C4-2B (cell line): Measurements from ENCODE around the gene RFNG.

Experiments
- H3K27ac ChIP-seq: fragments of 450-650 bp; 2 replicates; pipeline ENCODE4 v1.5.1; 2017
- ZFX ChIP-seq: fragments of 450-650 bp; IDR thresholded peaks from 2 replicates; pipeline ENCODE4 v1.6.1; 2017
- TF ChIP-seq, protein P1 (sequence below): fragments of 450-650 bp; conservative IDR thresholded peaks from 2 replicates; pipeline ENCODE4 v1.5.1; 2017; ENCODE audit warnings: mild to moderate bottlenecking

Gene RFNG

GRCh38 chr17:82012640-82013295, 38.8 kb downstream of the RFNG start:
- TF ChIP-seq, protein P1, sequence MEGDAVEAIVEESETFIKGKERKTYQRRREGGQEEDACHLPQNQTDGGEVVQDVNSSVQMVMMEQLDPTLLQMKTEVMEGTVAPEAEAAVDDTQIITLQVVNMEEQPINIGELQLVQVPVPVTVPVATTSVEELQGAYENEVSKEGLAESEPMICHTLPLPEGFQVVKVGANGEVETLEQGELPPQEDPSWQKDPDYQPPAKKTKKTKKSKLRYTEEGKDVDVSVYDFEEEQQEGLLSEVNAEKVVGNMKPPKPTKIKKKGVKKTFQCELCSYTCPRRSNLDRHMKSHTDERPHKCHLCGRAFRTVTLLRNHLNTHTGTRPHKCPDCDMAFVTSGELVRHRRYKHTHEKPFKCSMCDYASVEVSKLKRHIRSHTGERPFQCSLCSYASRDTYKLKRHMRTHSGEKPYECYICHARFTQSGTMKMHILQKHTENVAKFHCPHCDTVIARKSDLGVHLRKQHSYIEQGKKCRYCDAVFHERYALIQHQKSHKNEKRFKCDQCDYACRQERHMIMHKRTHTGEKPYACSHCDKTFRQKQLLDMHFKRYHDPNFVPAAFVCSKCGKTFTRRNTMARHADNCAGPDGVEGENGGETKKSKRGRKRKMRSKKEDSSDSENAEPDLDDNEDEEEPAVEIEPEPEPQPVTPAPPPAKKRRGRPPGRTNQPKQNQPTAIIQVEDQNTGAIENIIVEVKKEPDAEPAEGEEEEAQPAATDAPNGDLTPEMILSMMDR, result no peak

DNA sequence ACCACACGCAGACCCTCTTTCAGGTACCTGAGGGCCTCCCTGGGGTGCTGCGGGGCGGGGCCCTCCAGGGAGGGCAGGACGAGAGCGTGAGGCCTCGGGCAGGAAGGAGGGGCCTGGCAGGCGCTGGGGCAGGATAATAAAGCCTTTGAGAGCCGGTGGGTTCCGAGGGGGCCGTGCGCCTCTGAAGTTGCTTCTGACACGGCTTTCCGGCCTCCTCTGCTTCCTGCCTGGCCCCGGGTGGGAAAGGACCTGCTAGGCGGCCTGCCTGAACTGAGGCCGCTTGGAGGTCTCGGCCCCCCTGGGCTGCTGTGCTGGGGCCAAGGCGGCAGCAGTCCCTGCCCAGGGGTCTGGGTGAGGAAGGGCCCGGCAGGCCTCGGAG, 39.4 kb downstream of the RFNG start:
- no peak overlapping the region for H3K27ac ChIP-seq
- TF ChIP-seq, protein P1, result no peak
- TF ChIP-seq ZFX, result no peak

More at GRCh38 chr17:82012640-82013295, 38.8 kb downstream of the RFNG start:
- H3K27ac ChIP-seq, result no peak overlapping the region

DNA sequence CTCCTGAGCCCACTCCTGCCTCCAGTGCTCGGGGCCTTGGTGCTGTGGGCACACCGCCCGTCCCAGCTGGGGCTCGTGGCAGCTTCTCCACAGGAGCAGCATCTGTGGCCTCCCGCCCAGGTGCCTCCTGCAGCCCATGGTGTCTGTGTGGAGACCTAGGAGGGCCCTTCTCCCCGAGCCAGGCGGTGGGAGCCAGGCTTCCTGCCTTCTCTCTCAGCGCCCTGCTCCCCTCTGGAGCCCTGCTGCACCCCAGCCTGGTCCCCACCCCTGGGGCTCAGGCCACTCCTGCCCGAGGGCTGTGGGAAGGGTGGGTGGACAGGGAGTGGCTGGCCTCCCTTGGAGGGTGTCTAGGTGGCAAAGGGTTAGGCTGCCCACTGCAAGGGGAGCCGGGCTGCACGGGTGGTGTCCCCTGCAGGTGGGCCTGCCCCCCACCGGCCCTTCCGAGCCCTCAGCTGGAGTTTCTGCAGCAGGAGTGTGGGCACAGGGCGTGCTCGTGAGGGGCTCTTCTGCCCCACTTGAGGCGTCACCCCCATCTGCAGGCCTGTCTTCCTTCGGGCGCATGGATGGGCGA, 39.9 kb downstream of the RFNG start:
- no peak overlapping the region for H3K27ac ChIP-seq
- TF ChIP-seq, protein P1, result no peak
- no peak for TF ChIP-seq ZFX

DNA sequence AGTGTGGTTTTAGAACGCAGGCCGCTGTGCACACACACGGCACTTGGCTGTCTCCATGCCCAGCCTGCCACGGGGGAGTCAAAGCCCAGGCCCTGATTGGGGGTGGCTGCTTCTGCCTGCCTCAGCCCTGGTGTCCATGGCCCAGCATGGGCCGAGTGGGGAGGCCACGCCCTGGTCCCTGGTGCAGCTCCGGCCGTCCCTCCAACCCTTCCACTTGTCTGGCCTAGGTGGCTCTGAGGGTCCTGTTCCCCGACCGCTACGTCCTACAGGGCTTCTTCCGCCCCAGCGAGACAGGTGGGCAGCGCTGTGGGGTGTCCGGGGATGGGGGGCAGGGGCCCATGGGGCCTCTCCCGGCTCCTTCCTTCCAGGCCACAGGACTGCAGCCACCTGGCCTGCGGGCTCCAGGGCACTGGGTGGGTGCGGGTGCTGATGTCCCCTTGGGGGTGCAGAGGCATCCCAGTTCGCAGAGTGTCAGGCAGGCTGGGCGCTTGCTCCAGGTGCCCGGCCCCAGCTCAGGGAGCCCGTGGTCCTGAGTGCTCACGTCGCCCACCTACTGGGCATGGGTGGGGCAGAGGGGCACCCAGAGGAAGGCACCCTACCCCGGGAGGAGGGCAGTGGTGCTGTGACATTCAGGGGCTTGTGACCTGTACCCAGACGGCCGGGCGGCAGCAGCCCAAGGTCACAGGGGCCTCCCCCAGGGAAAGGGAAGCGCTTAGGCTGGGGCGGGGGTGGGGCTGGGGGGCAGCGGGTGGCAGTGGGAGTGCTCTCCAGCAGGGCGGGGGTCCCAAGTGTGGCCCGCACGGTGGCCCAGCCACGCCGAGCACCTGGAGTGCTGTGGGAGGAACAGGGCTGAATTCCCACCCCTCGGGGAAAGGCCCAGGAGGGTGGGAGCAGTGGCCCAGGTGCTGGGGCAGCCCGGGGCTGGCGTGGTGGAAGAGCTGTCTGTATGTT, 40.8 kb downstream of the RFNG start:
- no peak overlapping the region for H3K27ac ChIP-seq
- no peak for TF ChIP-seq ZFX
- TF ChIP-seq, protein P1, result no peak

DNA sequence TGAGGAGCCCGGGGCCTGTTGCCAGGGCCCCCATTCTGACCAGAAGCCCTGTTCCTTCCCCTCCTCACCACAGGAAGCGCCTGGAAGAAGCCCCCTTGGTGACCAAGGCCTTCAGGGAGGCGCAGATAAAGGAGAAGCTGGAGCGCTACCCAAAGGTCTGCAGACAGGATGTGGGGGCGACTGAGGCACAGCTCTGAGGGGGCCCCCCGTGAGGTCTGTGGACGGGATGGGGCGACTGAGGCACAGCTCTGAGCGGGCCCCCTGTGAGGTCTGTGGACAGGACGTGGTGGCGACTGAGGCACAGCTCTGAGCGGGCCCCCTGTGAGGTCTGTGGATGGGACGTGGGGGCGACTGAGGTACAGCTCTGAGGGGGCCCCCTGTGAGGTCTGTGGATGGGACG, 42.2 kb downstream of the RFNG start:
- TF ChIP-seq, protein P1, result no peak
- no peak for TF ChIP-seq ZFX

DNA sequence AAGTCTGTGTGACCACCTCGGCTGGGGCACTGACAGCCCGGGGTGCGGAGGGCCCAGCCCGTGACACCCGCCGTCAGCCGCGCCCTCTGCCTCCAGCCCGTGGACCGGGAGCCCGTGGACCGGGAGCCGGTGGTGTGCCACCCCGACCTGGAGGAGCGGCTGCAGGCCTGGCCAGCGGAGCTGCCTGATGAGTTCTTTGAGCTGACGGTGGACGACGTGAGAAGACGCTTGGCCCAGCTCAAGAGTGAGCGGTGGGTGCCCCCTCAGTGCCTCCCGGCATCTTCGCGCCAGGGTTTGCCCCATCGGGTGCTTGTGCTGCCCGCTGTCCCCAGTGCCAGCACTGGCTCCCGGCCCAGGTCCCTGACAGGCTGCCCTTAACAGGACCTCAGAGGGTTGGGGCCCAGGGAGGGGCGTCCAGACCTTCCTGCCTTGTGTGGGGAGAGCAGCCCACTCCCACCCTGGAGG, 42.6 kb downstream of the RFNG start:
- no peak overlapping the region for H3K27ac ChIP-seq
- no peak for TF ChIP-seq ZFX

More for the DNA sequence above, 42.2 kb downstream of the RFNG start:
- H3K27ac ChIP-seq, result no peak overlapping the region

- H3K27ac ChIP-seq, result no peak overlapping the region
- TF ChIP-seq, protein P1, result no peak
- TF ChIP-seq ZFX, result no peak
Observed at GRCh38 chr17:82008258-82008940, 43.2 kb downstream of the RFNG start.
